CD4-positive, CD25-positive, alpha-beta regulatory T cell (primary cell): ENCODE results near the gene RUNX1. TPM values are rescaled to one million over a fixed set of nuclear protein-coding genes. Genes with fewer than 3 reads are reported as not detected.
"Not testable (repeated sequence)": the region's sequence is repeated elsewhere in the genome, so short reads cannot be mapped to it uniquely, and the experiment has no call there.

Experiments used
- ATAC-seq, 2 donors: fragments of 150-1000 bp; cut with Tn5 transposase; one replicate each; pipeline ENCODE4 v1.10.0; 2021; ENCODE audit warnings: low read depth in 2 of 2, moderate number of reproducible peaks in 2 of 2, moderate library complexity in 1 of 2
- DNase-seq, 3 donors: peaks; one replicate each; pipeline versions ENCODE4 v3.0.0 to v3.0.0-alpha.2; 2012 to 2022; ENCODE audit warnings: mixed read lengths in 1 of 3
- H3K27ac ChIP-seq: one replicate; pipeline ENCODE4 v1.7.0; 2013; ENCODE audit warnings: mild to moderate bottlenecking, low read length; ENCODE audit not compliant: insufficient read depth, poor library complexity, severe bottlenecking
- H3K27me3 ChIP-seq: one replicate; pipeline ENCODE4 v1.7.0; 2013; ENCODE audit warnings: low read length; ENCODE audit not compliant: control insufficient read depth, insufficient read depth
- H3K36me3 ChIP-seq: one replicate; pipeline ENCODE4 v1.7.0; 2013; ENCODE audit warnings: mild to moderate bottlenecking, low read length, moderate library complexity; ENCODE audit not compliant: control insufficient read depth, insufficient read depth
- H3K4me1 ChIP-seq: 2 replicates; pipeline ENCODE4 v1.7.0; 2013; ENCODE audit warnings: mild to moderate bottlenecking, low read length; ENCODE audit not compliant: insufficient read depth, control insufficient read depth, poor library complexity, severe bottlenecking
- H3K4me3 ChIP-seq: one replicate; pipeline ENCODE4 v1.7.0; 2013; ENCODE audit warnings: low read depth, mild to moderate bottlenecking, low read length, moderate library complexity
- H3K9me3 ChIP-seq, 2 experiments: 1 replicate in 1 of 2; 2 replicates in 1 of 2; pipeline ENCODE4 v1.7.0; 2013; ENCODE audit warnings: low read length in 2 of 2, mild to moderate bottlenecking in 1 of 2, moderate library complexity in 1 of 2; ENCODE audit not compliant: control insufficient read depth in 2 of 2
- H3K27ac Mint-ChIP-seq, 3 donors: one replicate each; pipeline ENCODE4 v1.8.0; 2020 to 2022; ENCODE audit warnings: mild to moderate bottlenecking in 3 of 3, mixed read lengths in 3 of 3, moderate library complexity in 2 of 3
- H3K27me3 Mint-ChIP-seq: one replicate; pipeline ENCODE4 v1.8.0; 2022; ENCODE audit warnings: mild to moderate bottlenecking, mixed read lengths
- H3K36me3 Mint-ChIP-seq: one replicate; pipeline ENCODE4 v1.8.0; 2020; ENCODE audit warnings: mixed read lengths
- H3K4me1 Mint-ChIP-seq, 4 donors: one replicate each; pipeline ENCODE4 v1.8.0; 2020 to 2022; ENCODE audit warnings: mixed read lengths in 4 of 4, mild to moderate bottlenecking in 1 of 4
- H3K4me3 Mint-ChIP-seq, 4 donors: one replicate each; pipeline ENCODE4 v1.8.0; 2020 to 2022; ENCODE audit warnings: mild to moderate bottlenecking in 4 of 4, mixed read lengths in 4 of 4, moderate library complexity in 3 of 4
- H3K9me3 Mint-ChIP-seq, 7 donors: one replicate each; pipeline ENCODE4 v1.8.0; 2020 to 2022; ENCODE audit warnings: mixed read lengths in 7 of 7, mild to moderate bottlenecking in 3 of 7, moderate library complexity in 2 of 7
- polyA plus RNA-seq, 4 donors: library from polyadenylated mRNA; unstranded; fragments of 300-500 nt; fragmentation: Illumina TruSeq; gene quantifications; one replicate each; pipeline ENCODE4 v1.2.3, GENCODE V29; 2021
- total RNA-seq: library from RNA; stranded (reverse); gene quantifications from one replicate; pipeline ENCODE4 v1.2.3, GENCODE V29; 2022

Gene RUNX1
- total and polyA plus RNA-seq, 5 donors from 2014 or later, result 14.2 to 133 (median 21.4) TPM

GRCh38 chr21:34995979-34996303, 53.2 kb downstream of the RUNX1 start:
- Histone ChIP-seq H3K27me3 (no peaks in the 10 kb centered on the region), H3K4me3 (no peak overlapping the region), H3K4me1 (peaks cover 49% of the 10 kb centered on the region), H3K27ac (peak overlapping the region; percentile 38), H3K36me3 (peaks cover 8% of the 10 kb centered on the region), H3K9me3 (no peaks in the 10 kb centered on the region)
- DNase-seq, result no peak
- Mint-ChIP-seq H3K27ac (peak overlapping the region; percentile 37 to 96 (median 93)), H3K9me3 (no peaks in the 10 kb centered on the region), H3K36me3 (peaks cover 26% of the 10 kb centered on the region), H3K4me1 (peaks cover 33 to 77% (median 59%) of the 10 kb centered on the region in 4 donors), H3K4me3 (peak overlapping the region in 2 of 4 donors; percentile 22 to 82), H3K27me3 (no peaks in the 10 kb centered on the region)
- peak in 1 of 2 donors; percentile 11 for ATAC-seq

- H3K4me1 Mint-ChIP-seq, result peaks cover 36 to 79% (median 57%) of the 10 kb centered on the region in 4 donors
- H3K4me3 ChIP-seq, result no peak overlapping the region
Measured at GRCh38 chr21:34994766-34995631, 54.1 kb downstream of the RUNX1 start.

GRCh38 chr21:34993521-34993921, 55.6 kb downstream of the RUNX1 start:
- H3K9me3 ChIP-seq, H3K4me3 ChIP-seq, H3K27ac Mint-ChIP-seq, H3K9me3 Mint-ChIP-seq, ATAC-seq, H3K27me3 Mint-ChIP-seq, DNase-seq, H3K27me3 ChIP-seq, H3K27ac ChIP-seq, H3K4me3 Mint-ChIP-seq: not testable (repeated sequence)
- H3K4me1 ChIP-seq, result peaks cover 61% of the 10 kb centered on the region
- H3K36me3 Mint-ChIP-seq, result peaks cover 19% of the 10 kb centered on the region
- peaks cover 42 to 79% (median 59%) of the 10 kb centered on the region in 4 donors for H3K4me1 Mint-ChIP-seq
- peaks cover 10% of the 10 kb centered on the region for H3K36me3 ChIP-seq

More at GRCh38 chr21:34994766-34995631, 54.1 kb downstream of the RUNX1 start:
- Mint-ChIP-seq H3K4me3 (no peak overlapping the region), H3K36me3 (peaks cover 27% of the 10 kb centered on the region), H3K27ac (peak overlapping the region in 1 of 3 donors; percentile 37), H3K9me3 (peaks cover 0 to 2% (median 0%) of the 10 kb centered on the region in 7 donors), H3K27me3 (no peaks in the 10 kb centered on the region)
- H3K36me3 ChIP-seq, result peaks cover 11% of the 10 kb centered on the region
- no peak for DNase-seq
- no peaks in the 10 kb centered on the region for H3K27me3 ChIP-seq
- no peak overlapping the region for H3K27ac ChIP-seq
- H3K9me3 ChIP-seq, result no peaks in the 10 kb centered on the region
- peaks cover 57% of the 10 kb centered on the region for H3K4me1 ChIP-seq
- ATAC-seq, result no peak

- Mint-ChIP-seq H3K9me3 (peaks cover 0 to 2% (median 0%) of the 10 kb centered on the region in 7 donors), H3K36me3 (peaks cover 19% of the 10 kb centered on the region), H3K4me3 (no peak overlapping the region), H3K4me1 (peaks cover 43 to 79% (median 59%) of the 10 kb centered on the region in 4 donors), H3K27me3 (no peaks in the 10 kb centered on the region), H3K27ac (no peak overlapping the region)
- Histone ChIP-seq H3K27ac (peak overlapping the region; percentile 19), H3K9me3 (no peaks in the 10 kb centered on the region), H3K27me3 (no peaks in the 10 kb centered on the region), H3K36me3 (peaks cover 10% of the 10 kb centered on the region), H3K4me1 (peaks cover 63% of the 10 kb centered on the region), H3K4me3 (no peak overlapping the region)
- ATAC-seq, result no peak
- DNase-seq, result no peak
Measured at GRCh38 chr21:34992736-34993398, 56.2 kb downstream of the RUNX1 start.

- Histone ChIP-seq H3K36me3 (peaks cover 10% of the 10 kb centered on the region), H3K27me3 (no peaks in the 10 kb centered on the region), H3K27ac (no peak overlapping the region), H3K9me3 (no peaks in the 10 kb centered on the region), H3K4me3 (no peak overlapping the region), H3K4me1 (peaks cover 63% of the 10 kb centered on the region)
- H3K36me3 Mint-ChIP-seq, result peaks cover 19% of the 10 kb centered on the region
- H3K9me3 Mint-ChIP-seq, result peaks cover 0 to 2% (median 0%) of the 10 kb centered on the region in 7 donors
- H3K4me3 Mint-ChIP-seq, result no peak overlapping the region
- H3K4me1 Mint-ChIP-seq, result peaks cover 43 to 79% (median 59%) of the 10 kb centered on the region in 4 donors
- ATAC-seq (no peak), DNase-seq (no peak)
- peak overlapping the region in 2 of 3 donors; percentile 54 for H3K27ac Mint-ChIP-seq
- H3K27me3 Mint-ChIP-seq, result no peaks in the 10 kb centered on the region
Measured at GRCh38 chr21:34992180-34992579, 56.9 kb downstream of the RUNX1 start.

- H3K4me3 ChIP-seq, result no peak overlapping the region
- Mint-ChIP-seq H3K27me3 (no peaks in the 10 kb centered on the region), H3K36me3 (peaks cover 16% of the 10 kb centered on the region), H3K4me3 (peak overlapping the region in 3 of 4 donors; percentile 16 to 43 (median 29)), H3K9me3 (peaks cover 0 to 2% (median 0%) of the 10 kb centered on the region in 7 donors), H3K4me1 (peaks cover 39 to 79% (median 60%) of the 10 kb centered on the region in 4 donors), H3K27ac (peak overlapping the region; percentile 54 to 89 (median 87))
- ATAC-seq, result no peak
- no peak for DNase-seq
- H3K36me3 ChIP-seq, result peaks cover 10% of the 10 kb centered on the region
- H3K27me3 ChIP-seq, result no peaks in the 10 kb centered on the region
- H3K27ac ChIP-seq, result no peak overlapping the region
- peaks cover 63% of the 10 kb centered on the region for H3K4me1 ChIP-seq
- no peaks in the 10 kb centered on the region for H3K9me3 ChIP-seq
Measured at GRCh38 chr21:34991366-34991957, 57.6 kb downstream of the RUNX1 start.

GRCh38 chr21:34990842-34991241, 58.3 kb downstream of the RUNX1 start:
- Mint-ChIP-seq H3K36me3 (peaks cover 14% of the 10 kb centered on the region), H3K27ac (peak overlapping the region; percentile 45 to 87 (median 54)), H3K27me3 (no peaks in the 10 kb centered on the region), H3K4me3 (peak overlapping the region in 2 of 4 donors; percentile 14 to 16), H3K9me3 (peaks cover 0 to 2% (median 0%) of the 10 kb centered on the region in 7 donors), H3K4me1 (peaks cover 33 to 78% (median 59%) of the 10 kb centered on the region in 4 donors)
- H3K4me3 ChIP-seq, result no peak overlapping the region
- H3K4me1 ChIP-seq, result peaks cover 63% of the 10 kb centered on the region
- no peaks in the 10 kb centered on the region for H3K27me3 ChIP-seq
- no peak overlapping the region for H3K27ac ChIP-seq
- peaks cover 10% of the 10 kb centered on the region for H3K36me3 ChIP-seq
- ATAC-seq, result no peak
- DNase-seq, result no peak
- no peaks in the 10 kb centered on the region for H3K9me3 ChIP-seq
